Psoas muscle (tissue), 8 donors: ENCODE data around the gene SREBF1. TPM values are rescaled to one million over a fixed set of nuclear protein-coding genes. Genes with fewer than 3 reads are reported as not detected.

ENCODE experiments used
- ATAC-seq, 4 donors: fragments of 200-7000 bp; cut with Tn5 transposase; one replicate each; pipeline ENCODE4 v1.9.1; 2020; ENCODE audit warnings: moderate library complexity in 3 of 4, mild to moderate bottlenecking in 2 of 4
- DNase-seq, 2 donors: peaks; one replicate each; pipeline ENCODE4 v3.0.0-alpha.2; 2020
- H3K27ac ChIP-seq: fragments of 200-600 bp; one replicate; pipeline ENCODE4 v1.8.0; 2022
- H3K27me3 ChIP-seq, 3 donors: fragments of 200-600 bp in 1 of 3; one replicate each; pipeline versions ENCODE4 v1.6.1 to v1.8.0; 2013 to 2022; ENCODE audit warnings: low read length in 2 of 3, mild to moderate bottlenecking in 2 of 3, moderate library complexity in 1 of 3; ENCODE audit not compliant: insufficient read depth in 3 of 3
- H3K36me3 ChIP-seq, 2 donors: fragments of 200-600 bp in 1 of 2; one replicate each; pipeline versions ENCODE4 v1.6.1 to v1.8.0; 2013 to 2022; ENCODE audit warnings: low read depth in 1 of 2, mild to moderate bottlenecking in 1 of 2, moderate library complexity in 1 of 2; ENCODE audit not compliant: insufficient read depth in 1 of 2
- H3K4me1 ChIP-seq: fragments of 200-600 bp; one replicate; pipeline ENCODE4 v1.8.0; 2022
- H3K4me3 ChIP-seq: fragments of 200-600 bp; one replicate; pipeline ENCODE4 v1.8.0; 2022; ENCODE audit warnings: mild to moderate bottlenecking
- H3K9me3 ChIP-seq: fragments of 200-600 bp; one replicate; pipeline ENCODE4 v1.8.0; 2022
- CTCF ChIP-seq: fragments of 200-600 bp; IDR thresholded peaks from one replicate; pipeline ENCODE4 v1.8.0; 2022; ENCODE audit warnings: antibody characterized with exemption
- whole genome bisulfite sequencing, 3 donors: extraction: QIAGEN DNeasy Blood & Tissue Kit; methylation state at CpG; one replicate each; pipeline versions ENCODE4 v1.1.6 to v1.1.7; 2013; 5-methylcytosine and 5-hydroxymethylcytosine counted together
- intact Hi-C, 2 donors: fragments of 100-400 bp; cut with DNase I; formaldehyde crosslinking; loops; one replicate each; pipeline versions ENCODE4 v1.11.0 to v1.14.2; 2022
- polyA plus RNA-seq, 3 donors: library from polyadenylated mRNA; stranded (reverse); fragments of 200-250 nt; gene quantifications; one replicate each; pipeline ENCODE4 v1.2.3, GENCODE V29; 2013
- total RNA-seq, 4 donors: library from RNA; stranded (reverse); fragmentation: NEBNext Ultra II Directional in 2 of 4; extraction: Animal tissue kit (Norgen Biotek cat#: 25700) in 2 of 4; gene quantifications; one replicate each; pipeline versions ENCODE4 v1.2.1 to v1.2.4, GENCODE V29; 2021 to 2023
- donor health status: healthy with polysubstance abuse.
- donor health status: DM: no; HTN: no; CAD: no; lungs with moderate emphysema.
- donor health status: Bipolar disorder and iron deficiency.
- donor health status: healthy.
- donor health status: DM: yes; HTN: yes; CAD: no.
- donor health status: DM: no; HTN: no; CAD: no.
- donor health status: DM: no; HTN: no; CAD: no.
- donor health status: DM: yes; HTN: yes; CAD: no.

Gene SREBF1
- total and polyA plus RNA-seq, 7 donors: 6.2 to 43.0 (median 19.2) TPM

GRCh38 chr17:17842111-17842876 lies 5.5 kb upstream of the SREBF1 start:
- DNase-seq (no peak), ATAC-seq (no peak)
- WGBS, 3 donors: 40 to 45% (median 42%) methylated on average over 9 of the region's 9 CpGs
- no peak for TF ChIP-seq CTCF
- peaks cover 47% of the 10 kb centered on the region for H3K4me1 ChIP-seq
- no peak overlapping the region for H3K4me3 ChIP-seq
- H3K27me3 ChIP-seq: no peaks in the 10 kb centered on the region
- intact Hi-C loops: no loop called here
- peaks cover 0 to 10% of the 10 kb centered on the region in 2 donors for H3K36me3 ChIP-seq
- no peaks in the 10 kb centered on the region for H3K9me3 ChIP-seq
- H3K27ac ChIP-seq: peak overlapping the region; percentile 100

- Histone ChIP-seq H3K36me3 (peaks cover 0 to 3% of the 10 kb centered on the region in 2 donors), H3K4me3 (no peak overlapping the region), H3K4me1 (peaks cover 51% of the 10 kb centered on the region), H3K9me3 (no peaks in the 10 kb centered on the region), H3K27me3 (no peaks in the 10 kb centered on the region), H3K27ac (peak overlapping the region; percentile 100)
- 50 to 100% (median 83%) methylated on average over 1 of the region's 1 CpG for WGBS, 3 donors
- intact Hi-C loops: loop anchor here in 1 of 2 donors (2.0 kb wide), 1 partner anchor 17 kb away; no protein-coding TSS in a partner anchor
- peak; percentile 8 to 53 (median 37) for ATAC-seq
- no peak for TF ChIP-seq CTCF
- DNase-seq: peak; percentile 50 to 83
Observed at GRCh38 chr17:17841601-17842025, 4.8 kb upstream of the SREBF1 start.

GRCh38 chr17:17840751-17841591 lies 4.2 kb upstream of the SREBF1 start:
- TF ChIP-seq CTCF: no peak
- 25 to 38% (median 33%) methylated on average over 7 of the region's 7 CpGs for WGBS, 3 donors
- H3K9me3 ChIP-seq: no peaks in the 10 kb centered on the region
- H3K27ac ChIP-seq: peak overlapping the region; percentile 100
- no peaks in the 10 kb centered on the region for H3K36me3 ChIP-seq
- ATAC-seq (peak; percentile 7 to 14 (median 11)), DNase-seq (no peak)
- peak overlapping the region; percentile 60 for H3K4me3 ChIP-seq
- H3K4me1 ChIP-seq: peaks cover 51% of the 10 kb centered on the region
- no peaks in the 10 kb centered on the region for H3K27me3 ChIP-seq
- intact Hi-C loops: loop anchor here (1.0 to 2.0 kb wide), 2 partner anchors 16 to 29 kb away; no protein-coding TSS in a partner anchor

- no peak for TF ChIP-seq CTCF
- H3K36me3 ChIP-seq: no peaks in the 10 kb centered on the region
- ATAC-seq (peak; percentile 73 to 79 (median 77)), DNase-seq (peak; percentile 90 to 94)
- peaks cover 60% of the 10 kb centered on the region for H3K4me1 ChIP-seq
- H3K4me3 ChIP-seq: peak overlapping the region; percentile 60
- H3K27me3 ChIP-seq: no peaks in the 10 kb centered on the region
- intact Hi-C loops: loop anchor here (1.0 to 2.0 kb wide), 2 partner anchors 15 to 28 kb away; no protein-coding TSS in a partner anchor
- H3K27ac ChIP-seq: peak overlapping the region; percentile 100
- WGBS, 3 donors: 3 to 4% (median 3%) methylated on average over 53 to 71 of the region's 71 CpGs
- no peaks in the 10 kb centered on the region for H3K9me3 ChIP-seq
Observed at GRCh38 chr17:17839791-17840707, 3.3 kb upstream of the SREBF1 start.
